NCI-H1417 (cell line): Measurements from ENCODE around the gene GNG14.
"Not testable (repeated sequence)": the region's sequence is repeated elsewhere in the genome, so short reads cannot be mapped to it uniquely, and the experiment has no call there.

Source experiments
- DNase-seq, 3 experiments: peaks; one replicate each; lab custom pipeline; 2025; lab: John Stamatoyannopoulos, UW

Gene GNG14

DNA sequence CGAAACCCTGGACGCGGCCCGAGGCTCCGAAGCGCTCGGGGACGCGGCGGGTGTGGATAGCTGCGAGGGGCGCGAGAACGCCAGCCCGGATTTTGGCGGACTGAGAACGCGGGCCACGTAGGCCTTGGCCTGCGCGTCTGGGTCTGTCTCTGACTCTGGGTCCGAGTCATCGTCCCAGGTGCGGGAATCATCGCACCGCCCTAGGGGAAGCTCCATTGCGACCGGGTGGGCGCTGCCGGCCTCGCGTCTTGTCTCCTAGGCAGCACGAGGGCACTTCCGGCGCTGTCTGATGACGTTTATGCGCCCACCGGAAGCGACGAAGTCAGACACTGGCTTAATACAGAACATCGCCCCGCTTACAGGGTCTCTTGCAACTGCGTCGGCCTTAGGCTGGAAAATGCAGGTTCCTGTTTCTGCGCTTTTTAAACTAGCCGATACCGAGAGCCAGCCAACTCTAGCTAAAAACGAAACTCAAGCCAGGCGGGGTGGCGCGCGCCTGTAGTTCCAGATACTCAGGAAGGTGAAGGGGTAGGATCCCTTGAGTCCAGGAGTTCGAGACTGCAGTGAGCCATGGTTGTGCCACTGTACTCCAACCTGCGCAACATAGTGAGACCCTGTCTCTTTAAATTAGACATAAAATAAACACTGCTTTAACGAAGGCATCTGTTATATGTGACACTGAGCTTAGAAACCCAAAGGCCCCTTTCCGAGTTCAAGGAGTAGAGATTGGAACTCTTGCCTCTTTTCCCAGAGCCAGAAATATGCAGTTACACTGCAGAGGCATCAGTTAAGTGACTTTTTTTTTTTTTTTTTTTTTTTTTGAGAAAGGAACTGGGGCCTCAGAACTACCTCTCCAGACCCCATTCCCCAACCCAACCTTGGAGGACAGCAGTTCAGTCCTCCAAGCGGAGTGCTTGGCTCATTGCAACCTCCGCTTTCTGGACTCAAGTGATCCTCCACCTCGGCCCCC is 8.9 kb downstream of the GNG14 start, which contains the start of gene FBXW9:
FBXW9 (minus strand) TSS at position 266 of the 970 bp plus-strand sequence; CDS start at position 216, 50 bp downstream.
- peak; percentile 93 to 98 (median 95) for DNase-seq

DNA sequence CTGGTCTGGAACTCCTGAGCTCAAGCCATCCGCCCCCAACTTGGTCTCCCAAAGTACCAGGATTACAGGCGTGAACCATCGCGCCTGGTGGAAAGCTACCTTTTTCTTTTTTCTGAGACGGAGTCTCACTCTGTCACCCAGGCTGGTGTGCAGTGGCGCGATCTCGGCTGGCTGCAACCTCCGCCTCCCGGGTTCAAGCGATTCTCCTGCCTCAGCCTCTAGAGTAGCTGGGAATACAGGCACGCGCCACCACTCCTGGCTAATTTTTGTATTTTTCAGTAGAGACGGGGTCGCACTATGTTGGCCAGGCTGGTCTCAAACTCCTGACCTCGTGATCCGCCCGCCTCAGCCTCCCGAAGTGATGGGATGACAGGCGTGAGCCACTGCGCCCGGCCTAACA is 9.6 kb downstream of the GNG14 start:
- DNase-seq: not testable (repeated sequence)

DNA sequence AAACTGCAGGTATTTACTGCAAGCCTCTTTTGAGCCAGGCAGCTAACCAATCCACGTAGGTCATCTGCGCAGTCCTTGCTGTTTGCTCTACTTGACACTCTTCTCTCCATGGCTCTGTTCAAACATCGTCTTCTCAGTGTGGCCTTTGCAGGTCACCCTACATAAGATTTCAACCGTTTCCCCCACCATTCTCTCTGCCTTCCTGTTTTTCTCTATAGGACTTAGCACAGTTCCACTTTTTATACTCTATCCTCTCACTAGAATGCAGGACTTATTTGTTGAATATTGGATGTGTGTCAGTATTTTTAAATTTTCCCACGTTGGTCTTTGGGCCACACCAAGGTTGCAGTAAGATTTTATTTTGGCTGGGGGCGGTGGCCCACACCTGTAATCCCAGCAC is 10.3 kb downstream of the GNG14 start:
- no peak for DNase-seq

DNA sequence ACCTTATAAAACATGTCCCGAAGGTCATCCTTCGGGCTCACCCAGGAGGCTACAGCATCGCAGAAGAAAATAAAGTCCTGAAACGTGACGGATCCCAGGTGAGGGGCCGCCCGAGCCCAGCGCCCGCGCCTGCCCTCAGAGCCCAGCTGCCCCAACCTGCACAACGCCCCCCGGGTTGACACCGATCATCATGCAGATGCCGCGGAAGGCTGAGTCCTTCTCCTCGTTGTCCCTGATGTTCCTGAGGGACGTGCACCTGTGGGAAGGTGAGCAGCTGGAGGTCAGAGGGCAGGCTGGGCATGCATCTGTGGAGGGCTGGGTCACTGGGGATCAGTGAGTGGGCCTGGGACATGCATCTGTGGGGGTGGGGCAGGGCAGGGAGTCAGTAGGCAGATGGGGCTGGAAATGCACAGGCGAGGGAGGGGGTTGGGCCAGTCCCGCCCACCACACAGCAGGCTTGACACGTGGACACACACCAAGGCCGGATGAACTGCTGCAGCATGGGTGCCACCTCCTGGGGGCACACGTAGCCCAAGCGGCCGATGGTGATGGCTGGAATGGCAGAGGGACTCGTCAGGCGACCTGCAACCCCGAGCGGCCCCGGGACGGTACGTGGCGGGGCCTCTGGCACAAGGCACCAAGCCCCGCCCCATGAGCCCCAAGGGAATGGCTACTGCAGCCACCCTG is 13.9 kb downstream of the GNG14 start:
- DNase-seq: no peak

DNA sequence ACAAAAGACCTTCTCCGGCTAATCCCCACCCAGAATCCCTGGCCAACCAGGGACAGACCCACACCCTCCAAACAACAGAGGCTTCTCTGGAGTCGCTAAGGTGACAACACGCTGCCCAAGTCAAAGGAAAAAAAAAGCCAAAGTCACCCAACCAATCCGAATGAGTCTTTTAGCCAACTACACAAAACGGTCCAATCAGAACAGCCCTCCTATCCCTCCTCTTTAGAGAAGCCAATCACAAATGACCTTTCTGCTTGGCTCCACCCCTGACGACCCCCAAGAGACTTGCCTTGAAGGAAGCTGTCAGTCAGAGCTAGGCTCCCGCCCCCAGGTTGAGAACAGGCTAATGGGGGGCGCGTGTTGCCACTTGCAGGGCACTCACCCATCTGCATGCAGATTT is 15.2 kb downstream of the GNG14 start:
- peak; percentile 5 to 74 (median 37) for DNase-seq

DNA sequence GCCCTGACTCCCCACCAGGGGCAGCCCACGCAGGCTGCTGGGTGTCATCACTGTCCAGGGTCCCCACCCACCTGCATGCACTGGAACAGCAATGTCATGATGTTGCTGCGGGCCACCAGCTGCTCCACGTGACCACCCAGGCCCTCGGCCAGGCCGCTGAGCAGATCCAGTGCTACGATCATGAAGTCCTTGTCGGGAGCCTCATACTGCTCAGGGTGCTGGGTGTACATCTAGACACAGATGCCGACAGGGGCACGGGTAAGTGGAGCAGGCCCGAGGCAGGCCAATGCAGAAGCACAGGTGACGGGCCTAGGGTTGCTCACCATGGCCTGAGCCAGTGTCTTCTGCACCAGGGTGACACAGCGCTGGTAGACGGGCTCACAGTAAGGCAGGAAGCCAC is 17.4 kb downstream of the GNG14 start:
- no peak for DNase-seq

DNA sequence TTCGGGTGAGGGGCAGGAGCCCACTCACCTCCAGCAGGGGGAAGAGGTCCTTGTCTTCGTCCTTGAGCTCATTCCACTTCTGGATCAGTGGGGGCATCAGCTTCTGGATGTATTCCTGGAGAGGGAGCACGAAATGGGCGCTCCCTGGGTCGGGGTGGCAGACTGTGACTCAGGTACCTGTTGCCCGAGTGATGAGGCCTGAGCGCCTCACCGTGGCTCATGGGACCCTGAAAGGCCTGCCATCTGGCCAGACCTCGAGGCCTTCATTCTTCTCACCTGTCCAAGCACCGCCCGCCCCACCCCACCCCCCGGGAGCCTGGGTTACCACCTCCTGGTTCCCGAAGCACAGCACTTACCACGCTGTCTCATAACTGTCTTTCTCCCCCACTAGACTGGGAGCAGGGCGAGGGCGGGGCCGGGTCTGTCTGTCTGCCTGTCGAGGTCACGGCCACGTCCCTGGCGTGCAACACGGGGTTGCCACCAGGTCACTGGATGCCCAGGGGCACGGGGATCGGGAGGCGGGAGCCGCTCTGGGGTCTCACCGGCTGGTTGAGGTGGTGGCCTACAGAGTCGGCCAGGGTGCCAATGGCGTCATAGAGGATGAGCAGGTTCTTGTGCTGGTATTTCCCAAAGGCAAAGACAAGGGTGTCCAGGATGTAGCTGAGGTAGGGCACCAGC is 18.0 kb downstream of the GNG14 start:
- no peak for DNase-seq

DNA sequence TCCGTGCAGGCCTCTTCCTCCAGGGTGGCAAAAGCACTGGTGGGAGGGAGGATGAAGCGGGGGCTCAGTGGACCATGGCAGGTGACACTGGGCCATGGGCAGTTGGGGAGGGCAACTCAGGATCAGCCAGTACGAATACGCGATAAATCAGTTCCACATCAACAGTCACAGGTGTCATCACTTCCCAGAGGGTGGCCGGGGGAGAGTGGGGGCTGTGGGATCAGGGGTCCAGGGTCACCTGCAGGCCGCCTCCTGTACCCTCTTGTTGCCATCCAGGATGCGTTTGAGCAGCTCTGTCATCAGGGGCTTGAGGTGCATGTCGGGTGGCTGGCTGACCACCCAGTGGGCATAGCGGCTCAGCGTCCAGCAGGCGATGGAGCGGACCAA is 18.5 kb downstream of the GNG14 start:
- DNase-seq: no peak

DNA sequence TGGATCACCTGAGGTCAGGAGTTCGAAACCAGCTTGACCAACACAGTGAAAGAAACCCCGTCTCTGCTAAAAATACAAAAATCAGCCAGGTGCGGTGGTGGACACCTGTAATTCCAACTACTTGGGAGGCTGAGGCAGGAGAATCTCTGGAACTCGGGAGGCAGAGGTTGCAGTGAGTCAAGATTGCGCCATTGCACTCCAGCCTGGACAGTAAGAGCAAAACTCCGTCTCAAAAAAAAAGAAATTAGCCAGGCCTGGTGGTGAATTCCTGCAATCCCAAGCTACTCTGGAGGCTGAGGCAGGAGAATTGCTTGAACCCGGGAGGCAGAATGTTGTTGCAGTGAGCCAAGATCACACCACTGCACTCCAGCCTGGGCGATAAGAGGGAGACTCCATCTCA is 20.8 kb downstream of the GNG14 start:
- DNase-seq: no peak

DNA sequence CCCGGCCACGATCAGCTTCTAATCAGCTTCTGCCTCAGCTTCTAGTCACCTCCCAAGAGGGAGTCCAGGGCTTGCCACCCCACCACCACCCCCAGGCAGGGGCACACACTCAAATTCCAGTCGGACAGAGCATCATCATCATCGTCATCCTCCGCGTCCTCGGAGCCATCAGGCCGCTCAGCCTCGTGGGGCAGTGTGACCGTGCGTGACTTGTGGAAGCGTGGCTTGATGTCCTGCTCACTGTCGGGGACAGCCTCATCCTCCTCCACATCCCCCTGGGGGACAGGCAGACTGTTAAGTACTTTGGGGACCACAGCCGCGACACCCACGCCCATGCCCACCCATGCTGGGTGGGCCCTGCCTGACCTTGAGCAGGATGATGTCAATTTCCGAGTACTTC is 23.4 kb downstream of the GNG14 start:
- DNase-seq: no peak

DNA sequence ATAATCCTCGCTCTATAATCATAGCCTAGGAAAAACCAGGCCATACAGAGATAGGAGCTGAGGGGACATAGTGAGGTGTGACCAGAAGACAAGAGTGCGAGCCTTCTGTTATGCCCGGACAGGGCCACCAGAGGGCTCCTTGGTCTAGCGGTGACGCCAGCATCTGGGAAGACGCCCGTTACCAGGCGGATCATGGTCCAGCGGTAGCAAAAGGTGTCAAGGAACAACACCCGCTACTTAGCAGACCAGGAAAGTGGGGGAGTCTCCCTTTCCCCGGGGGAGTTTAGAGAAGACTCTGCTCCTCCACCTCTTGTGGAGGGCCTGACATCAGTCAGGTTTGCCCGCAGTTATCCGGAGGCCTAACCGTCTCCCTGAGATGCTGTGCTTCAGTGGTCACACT is 24.3 kb downstream of the GNG14 start:
- DNase-seq: not testable (repeated sequence)

DNA sequence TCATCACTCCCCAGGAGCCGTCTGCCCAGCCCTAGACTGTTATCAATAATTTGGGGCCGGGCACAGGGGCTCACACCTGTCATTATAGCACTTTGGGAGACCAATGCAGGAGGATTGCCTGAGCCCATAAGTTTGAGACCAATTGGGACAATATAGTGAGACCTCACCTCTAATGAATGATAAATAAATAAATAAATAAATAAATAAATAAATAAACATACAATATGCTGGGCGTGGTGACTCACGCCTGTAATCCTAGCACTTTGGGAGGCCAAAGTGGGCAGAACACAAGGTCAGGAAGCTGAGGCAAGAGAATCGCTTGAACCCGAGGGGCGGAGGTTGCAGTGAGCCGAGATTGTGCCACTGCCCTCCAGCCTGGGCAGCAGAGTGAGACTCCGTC is 25.5 kb downstream of the GNG14 start:
- DNase-seq: not testable (repeated sequence)

DNA sequence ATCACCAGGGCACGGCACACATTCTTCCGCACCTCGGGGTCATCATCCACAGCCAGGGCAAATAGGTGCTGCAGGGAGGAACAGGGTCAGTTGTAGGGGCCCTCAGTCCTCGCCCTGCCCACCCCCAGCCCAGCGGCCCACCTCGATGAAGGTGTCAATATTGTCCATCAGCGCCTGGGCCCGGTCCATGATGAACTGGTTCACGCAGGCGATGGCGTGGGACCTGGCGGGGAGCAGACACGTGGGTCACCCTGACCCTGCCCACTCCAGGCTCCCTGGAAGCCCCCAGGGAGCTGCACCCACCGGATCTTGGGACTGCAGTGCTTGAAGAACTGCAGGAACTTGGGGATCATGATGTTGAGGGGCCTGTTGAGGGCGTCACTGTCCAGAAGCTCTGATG is 27.3 kb downstream of the GNG14 start:
- DNase-seq: no peak

DNA sequence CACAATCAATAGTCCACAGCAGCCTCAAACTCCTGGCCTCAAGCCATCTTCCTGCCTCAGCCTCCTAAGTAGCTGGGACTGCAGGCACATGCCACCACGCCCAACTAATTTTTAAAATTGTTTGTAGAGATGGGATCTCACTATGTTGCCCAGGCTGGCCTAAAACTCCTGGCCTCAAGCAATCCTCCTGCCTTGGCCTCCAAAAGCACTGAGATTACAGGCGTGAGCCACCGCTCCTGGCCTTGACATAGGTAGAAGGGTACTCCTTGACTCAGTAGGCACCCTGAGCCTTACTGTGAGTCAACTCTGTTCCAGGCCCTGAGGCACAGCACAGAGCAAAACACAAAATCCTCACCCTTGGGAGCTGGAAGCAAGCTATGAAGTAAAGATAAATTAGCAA is 28.1 kb downstream of the GNG14 start:
- DNase-seq: no peak

DNA sequence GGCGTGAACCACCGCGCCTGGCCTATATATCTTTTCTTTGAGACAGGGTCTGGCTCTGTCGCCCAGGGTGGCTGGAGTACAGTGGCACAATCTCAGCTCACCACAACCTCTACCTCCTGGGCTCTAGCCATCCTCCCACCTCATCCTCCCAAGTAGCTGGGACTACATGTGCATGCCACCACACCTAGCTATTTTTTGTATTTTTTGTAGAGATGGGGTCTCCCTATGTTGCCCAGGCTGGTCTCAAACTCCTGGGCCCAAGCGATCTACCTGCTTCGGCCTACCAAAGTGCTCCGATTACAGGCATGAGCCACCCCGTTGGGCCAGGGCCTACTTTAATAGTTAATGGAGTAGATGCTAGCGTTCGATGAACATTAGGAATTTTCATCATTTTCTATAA is 32.5 kb downstream of the GNG14 start:
- DNase-seq: no peak

DNA sequence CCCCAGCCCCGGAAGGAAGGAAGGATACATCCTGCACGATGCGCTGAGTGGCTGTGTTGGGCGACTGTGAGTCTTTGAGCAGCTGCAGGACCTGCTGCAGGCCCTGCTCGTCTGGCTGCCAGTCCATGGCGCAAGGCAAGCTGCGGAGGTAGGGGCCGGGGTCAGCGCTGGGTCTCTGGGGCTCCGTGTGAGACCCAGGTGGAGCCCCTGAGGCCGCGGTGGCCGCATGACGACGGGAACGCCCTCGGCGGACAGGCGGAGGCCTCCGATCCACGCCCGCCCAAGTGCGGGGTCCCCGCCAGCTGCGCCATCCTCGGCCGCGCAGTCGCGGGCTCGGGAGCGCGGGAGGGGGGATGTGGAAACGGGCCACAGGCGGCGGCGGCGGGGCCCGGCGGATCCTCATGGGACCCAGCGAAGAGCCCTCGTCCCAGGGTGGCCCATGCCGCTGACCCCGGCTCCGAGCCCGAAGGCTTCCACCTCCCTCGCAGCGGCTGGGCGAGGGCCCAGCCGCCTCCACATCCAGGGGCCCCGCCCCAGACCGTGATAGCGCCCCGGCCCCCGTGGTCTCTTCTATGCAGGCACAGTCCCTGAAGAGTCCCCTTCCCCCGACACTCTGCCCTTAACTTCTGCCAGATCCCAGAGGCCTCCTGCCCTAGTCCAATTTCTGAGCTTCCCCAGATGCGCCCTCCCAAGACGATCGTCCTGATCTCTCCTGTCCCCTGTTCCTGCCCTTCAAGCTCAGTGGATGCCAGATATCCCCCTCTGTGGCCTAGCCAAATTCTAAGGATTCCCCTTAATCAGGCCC is 33.3 kb downstream of the GNG14 start:
- DNase-seq: peak in 2 of 3 experiments; percentile 43 to 49

DNA sequence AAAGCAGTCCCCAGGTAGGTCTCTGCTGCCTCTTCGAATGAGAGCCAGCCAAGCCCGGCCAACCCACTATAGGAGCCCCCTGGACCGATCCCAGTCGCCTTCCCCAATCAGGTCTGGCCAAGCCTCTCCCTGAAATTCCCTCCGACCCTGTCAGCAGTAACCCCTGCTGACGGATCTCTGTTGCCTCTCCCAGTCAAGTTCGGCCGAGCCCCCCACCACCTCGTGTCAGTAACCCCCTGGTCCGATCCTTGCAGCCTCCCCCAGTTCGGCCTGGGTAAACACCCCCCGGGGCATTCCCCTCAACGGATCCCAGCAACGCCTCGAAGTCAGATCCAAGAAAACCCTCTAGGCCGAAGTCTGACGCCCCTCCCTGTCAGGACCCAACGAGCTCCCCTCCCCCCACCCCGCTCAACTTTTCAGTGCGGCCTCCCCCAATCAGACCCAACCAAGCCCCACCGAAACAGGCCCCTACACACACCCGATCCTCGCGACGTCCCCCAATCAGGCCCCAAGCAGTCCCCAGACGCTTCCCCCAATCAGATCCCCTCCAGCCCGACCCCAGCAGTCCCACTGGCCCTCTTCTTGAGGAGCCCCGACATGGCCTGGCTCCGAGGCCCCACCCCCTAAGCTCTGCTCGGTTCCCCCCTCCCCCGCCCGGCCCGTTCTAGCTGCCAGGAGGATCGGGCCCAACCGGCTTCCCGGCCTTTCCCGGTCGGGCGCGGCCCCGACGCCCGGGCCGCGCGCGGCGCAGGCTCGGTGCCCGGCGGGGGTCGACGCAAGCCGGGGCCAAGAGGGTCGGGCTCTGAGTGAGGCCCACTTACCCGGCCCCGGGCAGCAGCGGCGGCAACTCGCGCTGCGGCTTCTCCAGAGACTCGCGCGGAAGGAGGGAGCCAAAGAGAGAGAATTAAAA is 34.1 kb downstream of the GNG14 start:
- DNase-seq: peak; percentile 33 to 84 (median 64)

DNA sequence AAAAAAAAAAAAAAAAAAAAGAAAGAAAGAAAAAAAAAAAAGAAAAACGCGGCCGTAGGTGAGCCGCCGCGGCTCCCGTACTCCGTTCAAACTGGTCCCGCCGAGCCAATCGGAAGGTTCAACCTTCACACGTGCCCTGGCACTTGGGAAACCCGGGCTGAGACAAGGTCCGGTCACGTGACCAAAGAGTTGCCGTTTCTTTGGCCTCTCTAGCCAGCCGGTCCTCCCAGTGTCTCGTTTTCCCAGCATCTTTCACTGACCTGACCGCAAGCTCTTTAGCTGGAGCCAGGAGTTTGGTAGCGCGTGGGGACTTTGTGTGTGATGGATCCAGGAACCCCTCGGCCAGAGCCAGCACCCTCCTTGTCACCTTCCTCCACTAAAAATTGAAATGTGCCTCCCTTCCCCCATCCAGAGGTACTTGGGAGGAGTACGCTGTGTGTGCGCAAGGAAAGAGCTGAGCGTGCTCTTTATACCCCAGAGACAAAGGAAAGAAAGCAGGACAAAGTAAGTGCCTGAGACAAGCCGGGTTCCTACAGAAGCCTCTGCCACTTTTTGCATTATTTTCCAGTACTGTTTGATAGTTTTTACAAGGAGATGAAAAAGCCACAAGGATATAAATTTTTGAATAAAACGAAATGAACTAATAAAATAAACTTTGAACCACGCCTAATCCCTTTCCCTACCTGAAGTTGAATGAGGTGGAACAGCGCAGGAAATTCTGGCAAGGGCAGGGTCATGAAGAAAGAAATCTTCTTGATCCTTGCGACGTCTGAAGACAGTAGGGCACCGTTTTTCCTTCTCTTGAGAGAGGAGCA is 35.0 kb downstream of the GNG14 start:
- peak; percentile 98 to 100 (median 98) for DNase-seq

DNA sequence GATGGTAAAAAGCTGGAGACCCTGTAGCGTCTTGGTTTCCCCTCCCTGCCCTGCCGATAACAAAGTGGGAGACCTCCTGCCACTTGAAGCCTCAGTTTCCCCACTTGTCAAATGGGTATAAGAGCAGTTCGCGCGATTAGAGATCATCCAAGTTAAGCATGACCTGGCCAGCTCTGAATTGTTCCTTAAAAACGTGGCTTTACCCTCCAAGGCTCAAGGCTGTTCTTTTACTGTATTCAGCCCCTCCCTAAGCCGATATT is 35.5 kb downstream of the GNG14 start:
- peak in 1 of 3 experiments; percentile 50 for DNase-seq
